B cell (primary cell): ENCODE results near the gene RAP1GDS1.

ENCODE experiments used
- CTCF ChIP-seq: fragments of 200-600 bp; IDR thresholded peaks from one replicate; pipeline ENCODE4 v1.8.0; 2022; ENCODE audit warnings: antibody characterized with exemption, mild to moderate bottlenecking
- EZH2 ChIP-seq: IDR thresholded peaks from 2 replicates; pipeline ENCODE4 v1.6.1; 2012; ENCODE audit warnings: borderline replicate concordance, low read depth, mild to moderate bottlenecking, moderate library complexity, low read length; ENCODE audit not compliant: insufficient read depth, poor library complexity, severe bottlenecking

DNA sequence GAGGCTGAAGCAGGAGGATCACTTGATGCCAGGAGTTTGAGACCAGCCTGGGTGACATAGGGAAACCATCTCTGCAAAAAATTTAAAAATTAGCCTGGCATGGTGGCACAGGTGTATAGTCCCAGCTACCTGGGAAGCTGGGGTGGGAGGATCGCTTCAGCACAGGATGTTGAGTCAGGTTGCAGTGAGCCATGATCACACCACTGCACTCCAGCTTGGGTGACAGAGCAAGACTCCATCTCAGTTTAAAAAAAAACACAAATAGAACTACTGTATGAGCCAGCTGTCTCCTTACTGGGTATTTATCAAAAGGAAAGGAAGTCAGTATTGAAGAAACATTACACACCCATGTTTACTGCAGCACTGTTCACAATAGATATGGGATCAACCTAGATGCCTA lies 138.7 kb downstream of the RAP1GDS1 start:
- TF ChIP-seq CTCF (no peak), EZH2 (no peak)
